ENCODE data around the gene CASZ1.

GRCh38 chr1:10802944-10803715, 6.7 kb upstream of the CASZ1 start:
- TF ChIP-seq CTCF (IDR thresholded peaks at IDR 0.05) (no peak), POLR2A (IDR thresholded peaks at IDR 0.05) (no peak), EP300 (IDR thresholded peaks at IDR 0.05) (no peak), POLR2AphosphoS5 (IDR thresholded peaks at IDR 0.05) (no peak)

All from stomach (tissue), 4 donors.